ENCODE data around the gene CIT.

The CIT gene

GRCh38 chr12:119744900-119745606 lies 132.1 kb downstream of the CIT start:
- no peak for TF ChIP-seq CTCF (IDR thresholded peaks at IDR 0.05; ENCODE audit: insufficient read depth, low read length, poor library complexity, severe bottlenecking)
- no peak for DNase-seq (ENCODE audit: extremely low read depth, insufficient read length)
- no peak overlapping the region for H3K4me3 ChIP-seq (replicated peaks; ENCODE audit: low read depth, low read length)
- H3K27me3 ChIP-seq (replicated peaks; ENCODE audit: control insufficient read depth, insufficient read depth, low read length) = no peaks in the 10 kb centered on the region
- no peaks in the 10 kb centered on the region; the same call in 1 of the 2 replicates for H3K36me3 ChIP-seq (ENCODE audit: control insufficient read depth, insufficient read depth, low read length)

GRCh38 chr12:119742700-119743099 lies 134.4 kb downstream of the CIT start:
- DNase-seq (ENCODE audit: extremely low read depth, insufficient read length) = no peak
- no peak overlapping the region for H3K4me3 ChIP-seq (replicated peaks; ENCODE audit: low read depth, low read length)
- no peaks in the 10 kb centered on the region; the same call in 1 of the 2 replicates for H3K36me3 ChIP-seq (ENCODE audit: control insufficient read depth, insufficient read depth, low read length)
- H3K27me3 ChIP-seq (replicated peaks; ENCODE audit: control insufficient read depth, insufficient read depth, low read length) = no peaks in the 10 kb centered on the region
- no peak for TF ChIP-seq CTCF (IDR thresholded peaks at IDR 0.05; ENCODE audit: insufficient read depth, low read length, poor library complexity, severe bottlenecking)

- DNase-seq (ENCODE audit: extremely low read depth, insufficient read length) = no peak
- no peaks in the 10 kb centered on the region; the same call in 1 of the 2 replicates for H3K36me3 ChIP-seq (ENCODE audit: control insufficient read depth, insufficient read depth, low read length)
- TF ChIP-seq CTCF (IDR thresholded peaks at IDR 0.05; ENCODE audit: insufficient read depth, low read length, poor library complexity, severe bottlenecking) = no peak
- H3K27me3 ChIP-seq (replicated peaks; ENCODE audit: control insufficient read depth, insufficient read depth, low read length) = no peaks in the 10 kb centered on the region
- no peak overlapping the region for H3K4me3 ChIP-seq (replicated peaks; ENCODE audit: low read depth, low read length)
These were observed 136.3 kb downstream of the CIT start for GRCh38 chr12:119740830-119741229.

GRCh38 chr12:119735079-119735478 lies 142.0 kb downstream of the CIT start:
- no peak for TF ChIP-seq CTCF (IDR thresholded peaks at IDR 0.05; ENCODE audit: insufficient read depth, low read length, poor library complexity, severe bottlenecking)
- Histone ChIP-seq H3K4me3 (replicated peaks; ENCODE audit: low read depth, low read length) (no peak overlapping the region), H3K36me3 (ENCODE audit: control insufficient read depth, insufficient read depth, low read length) (no peaks in the 10 kb centered on the region), H3K27me3 (replicated peaks; ENCODE audit: control insufficient read depth, insufficient read depth, low read length) (no peaks in the 10 kb centered on the region)
- no peak for DNase-seq (ENCODE audit: extremely low read depth, insufficient read length)

- Histone ChIP-seq H3K27me3 (replicated peaks; ENCODE audit: control insufficient read depth, insufficient read depth, low read length) (no peaks in the 10 kb centered on the region), H3K4me3 (replicated peaks; ENCODE audit: low read depth, low read length) (no peak overlapping the region), H3K36me3 (ENCODE audit: control insufficient read depth, insufficient read depth, low read length) (no peaks in the 10 kb centered on the region; the same call in 1 of the 2 replicates)
- DNase-seq (ENCODE audit: extremely low read depth, insufficient read length) = no peak
- TF ChIP-seq CTCF (IDR thresholded peaks at IDR 0.05; ENCODE audit: insufficient read depth, low read length, poor library complexity, severe bottlenecking) = no peak
These were observed 146.7 kb downstream of the CIT start for GRCh38 chr12:119730381-119730780.

Data from GM06990 (cell line).